Tibial artery (tissue), 4 donors: ENCODE results near the gene LGALS8.

Experiments
- DNase-seq, 2 donors: peaks; one replicate each; pipeline ENCODE4 v3.0.0-alpha.2; 2019
- H3K27ac ChIP-seq, 2 donors: fragments of 200-600 bp; sonication (generic) in 1 of 2; 1 replicate in 1 of 2; 2 replicates in 1 of 2; pipeline ENCODE4 v1.5.1; 2018 to 2019; ENCODE audit warnings: mild to moderate bottlenecking in 1 of 2
- H3K27me3 ChIP-seq, 2 donors: fragments of 200-600 bp; sonication (generic) in 1 of 2; one replicate each; pipeline versions ENCODE4 v1.5.1 to v1.6.0; 2016 to 2019
- H3K36me3 ChIP-seq, 3 donors: fragments of 200-600 bp; sonication (generic) in 2 of 3; one replicate each; pipeline ENCODE4 v1.5.1; 2016 to 2019; ENCODE audit warnings: mild to moderate bottlenecking in 2 of 3
- H3K4me1 ChIP-seq, 4 donors: fragments of 200-600 bp; sonication (generic) in 2 of 4; 1 replicate in 3 of 4; 2 replicates in 1 of 4; pipeline ENCODE4 v1.5.1; 2016 to 2019
- H3K4me3 ChIP-seq, 2 donors: fragments of 200-600 bp; sonication (generic) in 1 of 2; 1 replicate in 1 of 2; 2 replicates in 1 of 2; pipeline ENCODE4 v1.5.1; 2018 to 2019; ENCODE audit warnings: mild to moderate bottlenecking in 2 of 2
- H3K9me3 ChIP-seq, 3 donors: fragments of 200-600 bp; sonication (generic) in 1 of 3; one replicate each; pipeline ENCODE4 v1.5.1; 2016 to 2019
- CTCF ChIP-seq, 2 experiments: fragments of 200-600 bp in 1 of 2; fragments of 450-650 bp in 1 of 2; IDR thresholded peaks; one replicate each; pipeline ENCODE4 v1.5.1; 2017 to 2019; ENCODE audit warnings: antibody characterized with exemption in 2 of 2, mild to moderate bottlenecking in 1 of 2, moderate library complexity in 1 of 2
- intact Hi-C: fragments of 100-400 bp; cut with DNase I; formaldehyde crosslinking; loops from one replicate; pipeline ENCODE4 v1.15.0; 2023; ENCODE audit warnings: low total_unique reads

LGALS8 gene

GRCh38 chr1:236489710-236490377, 33.9 kb upstream of the LGALS8 start:
- Histone ChIP-seq H3K27me3 (peaks cover 0 to 2% of the 10 kb centered on the region in 2 donors), H3K4me1 (peaks cover 0 to 3% (median 0%) of the 10 kb centered on the region in 4 donors), H3K9me3 (no peaks in the 10 kb centered on the region), H3K4me3 (no peak overlapping the region), H3K27ac (no peak overlapping the region), H3K36me3 (no peaks in the 10 kb centered on the region)
- TF ChIP-seq CTCF (IDR thresholded peaks at IDR 0.05), result peak; percentile 50 to 57
- intact Hi-C loops, result loop anchor here (2.0 kb wide), 1 partner anchor 379 kb away; no protein-coding TSS in a partner anchor
- no peak for DNase-seq

DNA sequence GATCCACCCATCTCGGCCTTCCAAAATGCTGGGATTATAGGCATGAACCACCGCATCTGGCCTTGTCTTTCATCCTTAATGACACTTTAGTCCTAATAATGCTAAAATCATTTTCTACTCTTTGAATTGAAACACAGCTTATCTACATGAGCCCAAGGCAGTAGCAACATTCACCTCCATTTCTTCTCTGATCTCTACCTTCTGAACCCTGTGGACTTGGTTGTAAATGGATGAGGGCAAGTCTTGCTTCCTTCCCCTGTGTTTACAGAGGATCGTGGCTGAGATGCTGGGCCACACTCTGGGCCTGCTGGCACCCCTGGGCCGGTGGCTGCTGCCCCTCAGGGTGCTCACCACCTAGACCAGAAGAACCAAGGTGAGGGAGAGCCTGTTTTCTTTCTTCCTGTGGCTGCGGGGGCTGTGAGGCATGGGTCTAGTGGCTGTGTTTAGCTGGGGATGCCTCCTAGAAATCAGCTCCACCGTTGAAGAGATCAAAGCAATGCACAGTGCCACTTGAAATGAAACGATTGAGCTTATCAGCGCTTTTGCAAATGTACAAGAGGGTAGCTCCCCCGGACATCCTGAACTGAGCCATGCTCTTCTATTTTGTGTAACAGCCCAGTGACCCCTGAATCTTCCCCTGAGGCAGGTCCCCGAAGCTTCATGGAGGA, 32.2 kb upstream of the LGALS8 start:
- DNase-seq, result no peak
- no peak overlapping the region for H3K4me3 ChIP-seq
- H3K4me1 ChIP-seq, result peaks cover 0 to 3% (median 0%) of the 10 kb centered on the region in 4 donors
- no peak overlapping the region for H3K27ac ChIP-seq
- intact Hi-C loops, result loop anchor here (2.0 kb wide), 1 partner anchor 381 kb away; no protein-coding TSS in a partner anchor
- H3K36me3 ChIP-seq, result no peaks in the 10 kb centered on the region
- no peak for TF ChIP-seq CTCF (IDR thresholded peaks at IDR 0.05)
- H3K9me3 ChIP-seq, result no peaks in the 10 kb centered on the region
- peaks cover 0 to 5% of the 10 kb centered on the region in 2 donors for H3K27me3 ChIP-seq

DNA sequence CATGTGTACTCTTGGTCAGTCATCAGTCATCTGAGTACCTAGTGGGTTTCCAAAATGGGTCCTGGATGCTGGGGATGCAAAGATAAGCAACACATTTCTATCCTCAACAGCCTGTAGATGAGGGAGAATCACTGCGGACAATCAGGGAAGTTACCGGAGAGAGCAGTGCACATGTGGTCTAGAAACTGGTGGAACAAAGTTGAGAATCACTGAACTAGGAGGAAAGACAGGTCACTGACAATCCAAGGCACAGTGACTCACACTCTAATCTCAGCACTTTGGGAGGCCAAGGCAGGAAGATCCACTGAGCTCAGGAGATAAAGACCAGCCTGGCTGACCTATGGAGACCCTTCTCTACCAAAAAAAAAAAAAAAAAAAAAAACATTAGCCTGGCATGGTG, 31.4 kb upstream of the LGALS8 start:
- intact Hi-C loops, result no loop called here
- DNase-seq, result no peak
- no peak for TF ChIP-seq CTCF (IDR thresholded peaks at IDR 0.05)

GRCh38 chr1:236494082-236494481, 29.7 kb upstream of the LGALS8 start:
- DNase-seq, result no peak
- H3K27me3 ChIP-seq, result peaks cover 0 to 3% of the 10 kb centered on the region in 2 donors
- peaks cover 0 to 3% (median 0%) of the 10 kb centered on the region in 4 donors for H3K4me1 ChIP-seq
- H3K36me3 ChIP-seq, result no peaks in the 10 kb centered on the region
- no peak overlapping the region for H3K27ac ChIP-seq
- H3K4me3 ChIP-seq, result no peak overlapping the region
- TF ChIP-seq CTCF (IDR thresholded peaks at IDR 0.05), result no peak
- H3K9me3 ChIP-seq, result no peaks in the 10 kb centered on the region
- intact Hi-C loops, result no loop called here

More for the DNA sequence above, 31.4 kb upstream of the LGALS8 start:
- H3K4me3 ChIP-seq, result no peak overlapping the region
- H3K36me3 ChIP-seq, result no peaks in the 10 kb centered on the region
- no peaks in the 10 kb centered on the region for H3K9me3 ChIP-seq
- peaks cover 0 to 3% of the 10 kb centered on the region in 2 donors for H3K27me3 ChIP-seq
- H3K4me1 ChIP-seq, result peaks cover 0 to 3% (median 0%) of the 10 kb centered on the region in 4 donors
- no peak overlapping the region for H3K27ac ChIP-seq

GRCh38 chr1:236494586-236495466, 29.0 kb upstream of the LGALS8 start:
- Histone ChIP-seq H3K27me3 (peaks cover 0 to 3% of the 10 kb centered on the region in 2 donors), H3K27ac (no peak overlapping the region), H3K9me3 (no peaks in the 10 kb centered on the region), H3K36me3 (no peaks in the 10 kb centered on the region), H3K4me1 (peaks cover 0 to 2% (median 0%) of the 10 kb centered on the region in 4 donors), H3K4me3 (no peak overlapping the region)
- intact Hi-C loops, result no loop called here
- TF ChIP-seq CTCF (IDR thresholded peaks at IDR 0.05), result no peak
- DNase-seq, result no peak
